A549 (cell line): ENCODE measurements around the gene MYCT1.

Experiments used
- CHD2 ChIP-seq: fragments of 150-350 bp; IDR thresholded peaks from 2 replicates; pipeline ENCODE4 v1.6.1; 2014; ENCODE audit warnings: low read length; ENCODE audit not compliant: partially characterized antibody
- CHD4 ChIP-seq: fragments of 200-600 bp; sonication (generic); IDR thresholded peaks from 2 replicates; pipeline ENCODE4 v1.6.1; 2016; ENCODE audit warnings: antibody characterized with exemption, mild to moderate bottlenecking, borderline replicate concordance
- CTCF ChIP-seq: fragments of >200 bp; sonication (Bioruptor Twin); formaldehyde crosslinking; IDR thresholded peaks from 3 replicates; pipeline ENCODE4 v1.5.1; 2016
- EP300 ChIP-seq, 2 experiments: fragments of >200 bp; sonication (Bioruptor Twin); formaldehyde crosslinking; IDR thresholded peaks; 2 replicates in 1 of 2; 3 replicates in 1 of 2; pipeline ENCODE4 v1.6.1; 2016 to 2017
- HEYL ChIP-seq: fragments of 250-450 bp; sonication (Bioruptor Pico); IDR thresholded peaks from 2 replicates; pipeline ENCODE4 v1.8.0; 2021; ENCODE audit warnings: mild to moderate bottlenecking, moderate library complexity
- POLR2A ChIP-seq: IDR thresholded peaks from 2 replicates; pipeline ENCODE4 v1.6.1; 2012; ENCODE audit warnings: mild to moderate bottlenecking, low read length
- REST ChIP-seq: fragments of 200-600 bp; sonication (generic); IDR thresholded peaks from 2 replicates; pipeline ENCODE4 v1.6.1; 2016; ENCODE audit warnings: antibody characterized with exemption, mild to moderate bottlenecking, moderate library complexity

GRCh38 chr6:152673236-152673635 lies 24.5 kb upstream of the MYCT1 start:
- TF ChIP-seq CHD2 (no peak), CHD4 (no peak), CTCF (no peak), HEYL (no peak), POLR2A (no peak), REST (no peak), EP300 (IDR thresholded peaks at IDR 0.05) (no peak)
